Activated CD4-positive, alpha-beta memory T cell treated with anti-CD3 and anti-CD28 coated beads, Interleukin-2, amount 10 ng/mL, durations not matched to agents 7 days and 5 days (primary cell): ENCODE results near the gene INTS3. TPM values are rescaled to one million over a fixed set of nuclear protein-coding genes. Genes with fewer than 3 reads are reported as not detected.

ENCODE experiments used
- CTCF ChIA-PET: fragments of 350-600 bp; sonication (Branson Sonifier 250); formaldehyde crosslinking; loops from one replicate; lab custom pipeline; 2021; ENCODE audit warnings: antibody characterized with exemption, inconsistent platforms; lab: Charles Lee
- POLR2A ChIA-PET: fragments of 350-600 bp; sonication (Branson Sonifier 250); formaldehyde crosslinking; loops from one replicate; lab custom pipeline; 2021; ENCODE audit warnings: antibody characterized with exemption; lab: Charles Lee
- DNase-seq: peaks from one replicate; pipeline ENCODE4 v3.0.0-alpha.2; 2020
- H3K27ac Mint-ChIP-seq: one replicate; pipeline ENCODE4 v1.8.0; 2021; ENCODE audit warnings: mild to moderate bottlenecking, mixed read lengths
- H3K27me3 Mint-ChIP-seq: one replicate; pipeline ENCODE4 v1.8.0; 2021; ENCODE audit warnings: mixed read lengths
- H3K36me3 Mint-ChIP-seq: one replicate; pipeline ENCODE4 v1.8.0; 2021; ENCODE audit warnings: low read depth, mixed read lengths
- H3K4me1 Mint-ChIP-seq: one replicate; pipeline ENCODE4 v1.8.0; 2021; ENCODE audit warnings: mixed read lengths
- H3K4me3 Mint-ChIP-seq: one replicate; pipeline ENCODE4 v1.8.0; 2021; ENCODE audit warnings: mild to moderate bottlenecking, mixed read lengths
- H3K9me3 Mint-ChIP-seq: one replicate; pipeline ENCODE4 v1.8.0; 2021; ENCODE audit warnings: mixed read lengths
- total RNA-seq, 2 experiments: library from RNA; stranded (reverse); gene quantifications; one replicate each; pipeline ENCODE4 v1.2.3, GENCODE V29; 2021

Gene INTS3
- total RNA-seq, 2 experiments from 2014 or later, result 46.9 to 50.5 TPM

GRCh38 chr1:153818876-153819275 lies 91.0 kb downstream of the INTS3 start:
- no peak for DNase-seq
- Mint-ChIP-seq H3K36me3 (peaks cover 48% of the 10 kb centered on the region), H3K4me1 (no peaks in the 10 kb centered on the region), H3K9me3 (no peaks in the 10 kb centered on the region), H3K27me3 (no peaks in the 10 kb centered on the region), H3K4me3 (no peak overlapping the region), H3K27ac (no peak overlapping the region)
- CTCF ChIA-PET, result interaction anchor here (0.7 kb wide), 1 partner anchor 169 kb away, joined by 3 read pairs; no protein-coding TSS in a partner anchor
- POLR2A ChIA-PET, result no interaction called here

Other genes starting within 250 kb of the INTS3 start
- gene S100A6, start 192.1 kb upstream of the INTS3 start, total RNA-seq, result 100 to 1,000 TPM; 781 to 799 TPM
- gene S100A5, start 187.1 kb upstream of the INTS3 start, total RNA-seq, result 1 to 10 TPM; 2.2 to 4.7 TPM
- gene S100A4, start 182.2 kb upstream of the INTS3 start, total RNA-seq, result 1,000 to 10,000 TPM; 1,297 to 1,322 TPM
- not detected for gene S100A3, start 178.8 kb upstream of the INTS3 start, total RNA-seq
- 1 to 10 TPM in 1 of 2 experiments, under 1 TPM in 1; 0.85 to 1.2 TPM for gene S100A2, start 162.2 kb upstream of the INTS3 start, total RNA-seq
- not detected for gene S100A16, start 114.9 kb upstream of the INTS3 start, total RNA-seq
- gene S100A14, start 111.7 kb upstream of the INTS3 start, total RNA-seq, result not detected
- 1 to 10 TPM; 6.1 TPM for gene S100A13, start 100.5 kb upstream of the INTS3 start, total RNA-seq
- gene S100A1, start 99.6 kb upstream of the INTS3 start, total RNA-seq, result not detected
- 10 to 100 TPM; 84.7 to 87.1 TPM for gene CHTOP, start 94.0 kb upstream of the INTS3 start, total RNA-seq
- gene SNAPIN, start 69.3 kb upstream of the INTS3 start, total RNA-seq, result 10 to 100 TPM; 35.0 to 35.6 TPM
- gene ILF2, start 57.1 kb upstream of the INTS3 start, total RNA-seq, result 100 to 1,000 TPM; 166 to 169 TPM
- gene NPR1, start 49.4 kb upstream of the INTS3 start, total RNA-seq, result not detected
- gene SLC27A3, start 47.4 kb downstream of the INTS3 start, total RNA-seq, result 10 to 100 TPM; 24.9 to 25.3 TPM
- gene GATAD2B, start 194.9 kb downstream of the INTS3 start, total RNA-seq, result 10 to 100 TPM; 70.8 to 71.1 TPM
- gene DENND4B, start 218.7 kb downstream of the INTS3 start, total RNA-seq, result 100 to 1,000 TPM; 159 to 166 TPM
- gene CRTC2, start 230.6 kb downstream of the INTS3 start, total RNA-seq, result 100 to 1,000 TPM; 107 TPM
- 10 to 100 TPM; 42.5 to 42.6 TPM for gene SLC39A1, start 235.5 kb downstream of the INTS3 start, total RNA-seq
- gene CREB3L4, start 239.9 kb downstream of the INTS3 start, total RNA-seq, result 1 to 10 TPM; 7.0 to 8.4 TPM
- gene JTB, start 249.6 kb downstream of the INTS3 start, total RNA-seq, result 100 to 1,000 TPM; 120 to 127 TPM